Activated CD4-positive, alpha-beta T cell treated with anti-CD3 and anti-CD28 coated beads, Interleukin-2, amount 50 U/mL, for 48 hours (primary cell): ENCODE data around the gene OTUB1.

Source experiments
- DNase-seq, 2 experiments: peaks; one replicate each; pipeline ENCODE4 v3.0.0-alpha.2; 2020

OTUB1 gene

DNA sequence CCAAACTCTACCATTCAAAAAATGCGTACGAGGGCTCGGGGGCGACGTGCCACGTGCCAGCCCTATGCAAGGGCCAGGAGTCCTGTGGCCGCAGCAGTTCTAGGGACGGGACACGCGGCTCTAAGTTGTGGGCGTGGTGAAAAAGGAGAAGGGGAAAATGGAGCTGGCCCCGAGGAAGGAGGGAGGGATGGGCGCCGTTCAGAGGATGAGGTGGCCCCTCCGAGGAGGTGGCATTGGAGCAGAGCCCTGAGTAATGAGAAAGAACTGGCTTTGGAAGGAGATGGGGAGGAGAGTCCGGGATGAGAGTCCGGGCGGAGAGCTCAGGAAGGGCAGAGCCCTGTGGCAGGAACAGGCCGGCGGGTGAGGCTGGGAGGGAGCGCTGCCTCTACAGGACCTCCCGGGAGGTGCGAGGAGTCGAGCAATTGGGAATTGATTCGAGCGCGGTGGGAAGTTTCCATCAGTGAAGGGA is 21.0 kb downstream of the OTUB1 start:
- no peak for DNase-seq

DNA sequence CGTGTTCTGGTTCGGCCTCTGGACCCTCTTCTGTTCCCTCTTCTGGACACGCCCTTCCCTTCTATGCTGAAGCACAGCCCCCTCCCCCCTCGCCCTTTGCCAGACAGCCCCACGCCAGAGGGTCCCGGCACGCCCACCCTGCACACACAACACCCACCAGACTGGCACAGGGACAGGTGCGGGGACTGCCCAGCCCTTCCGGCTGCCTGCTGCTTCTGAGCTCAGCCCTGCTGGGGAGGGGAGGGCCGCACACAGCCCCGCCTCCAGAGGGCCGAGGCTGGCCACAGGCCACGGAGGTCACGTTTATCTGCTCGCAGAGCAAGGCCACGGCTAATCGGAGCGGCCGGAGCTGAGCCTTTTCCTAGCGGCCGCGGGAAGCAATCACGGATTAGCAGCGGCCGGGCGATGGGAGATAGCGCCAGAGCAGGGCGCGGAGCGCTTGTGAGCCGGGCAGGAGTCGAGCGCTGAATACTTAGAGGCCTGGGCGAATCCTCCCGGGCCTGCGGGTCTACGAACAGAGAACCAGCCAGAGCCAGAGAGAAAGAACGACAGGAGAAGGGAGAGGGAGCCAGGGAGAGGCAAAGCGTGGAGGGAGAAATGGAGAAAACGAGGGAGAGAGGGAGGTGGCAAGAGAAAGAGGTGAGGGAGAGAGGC is 21.5 kb downstream of the OTUB1 start:
- DNase-seq, result no peak

- DNase-seq, result no peak
Measured at GRCh38 chr11:64008283-64008913, 22.2 kb downstream of the OTUB1 start.

DNA sequence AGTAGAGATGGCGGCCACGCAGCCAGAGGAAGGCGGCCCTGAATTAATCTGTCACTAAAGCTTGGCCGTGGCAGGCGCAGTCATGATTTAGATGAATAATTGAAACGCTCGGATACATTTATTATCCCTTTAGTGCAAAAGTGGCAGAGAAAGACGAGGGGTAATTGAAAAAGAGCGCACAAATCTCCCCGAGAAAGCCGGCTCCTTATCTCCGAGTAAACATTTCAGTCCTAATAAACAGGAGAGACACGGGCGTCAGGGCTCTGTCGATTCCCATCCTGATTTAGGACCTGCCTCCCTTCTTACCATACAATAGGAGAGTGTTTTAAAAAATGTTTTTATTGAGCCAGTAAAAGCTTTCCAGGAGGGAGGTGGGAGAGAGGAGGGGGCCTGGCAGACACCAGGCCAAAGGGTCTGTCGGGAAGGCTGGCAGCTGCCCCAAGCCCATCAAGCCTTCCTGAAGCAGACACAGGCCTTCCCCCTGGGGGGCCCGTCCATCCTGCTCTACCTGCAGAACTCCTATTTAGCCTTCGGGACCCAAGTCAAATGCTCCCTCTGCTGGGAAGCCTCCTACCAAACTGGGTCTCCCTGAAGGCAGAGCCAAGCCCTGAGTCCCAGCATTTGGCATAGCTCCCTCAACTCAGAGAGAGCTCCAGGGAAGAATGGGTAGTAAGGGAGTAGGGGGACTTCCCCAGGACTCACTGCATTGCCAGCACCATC is 22.8 kb downstream of the OTUB1 start:
- no peak for DNase-seq

DNA sequence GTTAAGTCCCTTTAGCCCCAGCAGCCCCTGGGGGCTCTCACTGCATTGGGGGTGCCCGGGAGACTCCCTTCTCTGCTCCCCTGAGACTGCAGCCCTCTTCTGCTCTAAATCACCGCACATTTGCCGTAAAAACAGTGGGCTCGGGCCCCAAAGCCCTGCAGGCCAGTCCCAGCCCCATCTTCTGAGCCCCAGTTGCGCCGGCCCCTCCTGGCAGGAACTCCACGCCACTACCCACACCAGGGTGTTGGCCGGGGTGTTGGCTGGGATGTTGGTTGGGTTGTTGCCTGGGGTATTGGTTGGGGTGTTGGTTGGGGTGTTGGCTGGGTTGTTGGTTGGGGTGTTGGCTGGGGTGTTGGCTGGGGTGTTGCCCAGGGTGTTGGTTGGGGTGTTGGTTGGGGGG is 23.5 kb downstream of the OTUB1 start:
- DNase-seq, result no peak

- no peak for DNase-seq
Measured at GRCh38 chr11:64010783-64011182, 24.5 kb downstream of the OTUB1 start.

DNA sequence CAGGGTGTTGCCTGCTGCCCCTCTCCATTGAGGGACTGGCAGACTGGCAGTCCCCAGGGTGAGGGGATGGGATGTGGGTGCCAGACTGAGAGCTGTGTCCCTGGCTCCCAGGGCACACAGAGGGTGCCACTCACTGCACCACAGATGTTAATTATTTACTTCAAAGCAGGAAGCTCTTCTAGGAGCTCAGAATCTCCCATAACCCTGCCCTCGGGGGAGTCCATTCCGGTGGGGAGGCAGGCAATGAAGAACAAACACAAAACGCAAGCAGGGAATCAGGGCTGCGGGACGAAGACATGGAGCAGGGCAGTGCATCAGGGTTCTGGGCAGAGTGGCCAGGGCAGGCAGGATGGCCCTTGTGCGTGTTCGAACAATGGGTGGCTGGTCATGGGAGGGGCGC is 25.1 kb downstream of the OTUB1 start:
- DNase-seq, result no peak

DNA sequence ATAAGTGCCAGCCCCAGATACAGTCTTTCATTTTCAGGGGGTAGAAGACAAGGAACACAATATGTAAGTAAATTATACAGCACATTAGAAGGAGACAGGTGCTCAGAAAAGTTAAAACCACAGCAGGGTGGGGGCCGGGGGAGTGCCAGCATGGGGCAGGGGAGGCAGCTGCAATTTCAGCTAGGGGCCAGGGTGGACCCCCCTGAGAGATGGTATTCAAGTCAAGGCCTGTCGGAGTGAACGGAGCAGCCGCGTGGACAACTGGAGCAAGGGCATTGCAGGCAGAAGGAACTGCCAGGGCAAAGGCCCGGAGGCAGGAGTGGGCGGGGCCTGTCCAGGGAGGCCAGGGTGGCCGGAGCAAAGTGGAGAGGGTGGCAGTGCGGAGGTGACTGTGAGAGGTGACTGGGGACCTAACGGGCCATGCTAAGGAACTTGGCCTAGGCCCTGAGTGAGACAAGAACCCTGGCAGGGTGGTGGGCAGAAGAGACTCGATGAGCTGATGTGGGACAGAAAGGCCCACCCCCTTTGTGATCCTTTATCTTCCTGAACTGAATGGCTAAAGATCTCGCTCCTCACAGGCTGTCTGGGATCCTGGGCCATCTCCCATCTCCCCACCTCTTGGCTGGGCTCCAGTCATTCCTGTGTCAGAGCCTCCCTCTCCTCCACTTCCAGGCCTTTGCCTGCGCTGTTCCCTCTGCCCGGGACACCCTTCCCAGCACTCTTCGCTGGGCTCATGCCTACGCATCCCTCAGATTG is 27.1 kb downstream of the OTUB1 start:
- no peak for DNase-seq

DNA sequence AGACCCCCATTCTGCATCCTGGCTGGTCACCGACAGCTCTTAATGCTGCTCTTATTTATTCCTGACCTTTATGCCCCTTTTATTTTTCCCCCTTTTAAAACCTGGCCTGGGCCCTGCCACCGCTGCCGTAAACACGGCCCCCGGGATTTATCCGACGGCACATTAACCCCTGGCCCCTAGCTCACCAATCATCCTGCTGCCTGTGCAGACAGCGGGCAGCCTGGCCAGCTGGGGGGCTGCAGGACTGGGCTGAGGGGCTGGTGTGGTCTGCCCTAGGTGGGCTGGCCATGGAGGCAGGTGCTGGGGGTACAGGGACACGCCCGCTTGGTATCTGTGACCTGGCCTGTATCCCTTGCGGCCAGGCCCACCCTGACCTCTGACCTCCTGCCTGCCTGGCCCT is 28.1 kb downstream of the OTUB1 start:
- DNase-seq, result no peak

DNA sequence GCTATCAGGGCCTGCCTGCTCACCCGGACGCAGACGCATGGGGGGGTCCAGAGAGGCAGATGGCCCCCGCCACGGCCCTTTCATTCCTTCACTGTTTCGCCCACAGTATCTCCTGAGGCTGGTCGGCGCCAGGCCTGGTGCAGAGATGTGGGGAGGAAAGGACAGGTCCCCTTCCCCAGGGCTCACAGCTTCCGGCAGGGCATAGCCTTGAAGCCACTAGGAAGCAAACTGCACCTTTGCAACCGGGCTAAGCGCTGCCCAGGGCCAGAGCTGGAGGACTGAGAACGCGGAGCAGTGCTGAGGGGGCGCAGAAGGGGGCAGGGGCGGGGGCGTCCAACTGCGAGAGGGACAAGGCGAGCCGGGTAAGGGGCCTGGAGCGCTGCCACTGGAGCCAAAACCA is 29.3 kb downstream of the OTUB1 start:
- DNase-seq, result no peak

DNA sequence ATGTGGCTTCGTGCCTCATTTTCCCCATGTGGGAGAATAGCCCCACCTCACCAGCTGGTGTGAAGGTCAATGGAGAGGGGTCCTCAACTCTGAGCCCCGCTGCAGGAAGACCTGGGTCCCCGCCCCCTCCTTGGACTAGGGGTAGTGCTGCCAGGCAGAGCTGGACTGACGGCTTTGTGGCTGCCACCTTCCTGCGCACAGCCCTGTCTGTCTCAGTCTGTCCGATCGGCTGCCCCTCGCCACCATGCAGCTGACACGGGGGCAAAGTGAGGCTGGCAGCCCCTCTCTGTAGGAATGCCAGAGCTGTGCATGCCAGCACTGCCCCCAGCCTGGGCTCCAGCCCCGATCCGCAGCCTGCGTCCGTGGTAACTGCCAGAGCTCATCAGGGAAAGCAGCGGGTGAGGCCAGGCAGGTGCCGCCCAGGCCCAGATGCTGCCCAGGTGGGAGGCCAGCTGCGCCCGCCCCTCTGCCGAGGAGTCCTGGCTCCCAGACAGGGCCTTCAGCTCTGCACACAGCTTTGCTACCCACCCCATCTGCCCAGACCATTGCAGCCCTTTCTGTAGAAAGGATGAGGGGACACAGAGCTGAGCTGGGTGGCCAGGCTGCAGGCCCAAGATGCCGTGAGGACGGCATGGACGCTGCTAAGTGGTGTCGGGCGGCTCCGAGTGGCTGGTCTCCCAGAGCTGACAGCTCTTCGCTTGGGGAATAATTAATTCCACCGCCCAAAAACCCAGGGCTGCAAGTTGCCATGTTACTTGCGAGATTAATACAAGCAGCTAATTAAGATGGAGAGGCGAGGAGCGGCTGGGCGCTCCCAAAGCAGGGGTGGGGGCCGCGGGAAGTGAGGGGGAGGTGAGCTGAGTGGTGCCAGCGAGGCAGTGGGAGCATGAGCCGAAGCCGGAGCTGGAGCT is 30.0 kb downstream of the OTUB1 start:
- no peak for DNase-seq

DNA sequence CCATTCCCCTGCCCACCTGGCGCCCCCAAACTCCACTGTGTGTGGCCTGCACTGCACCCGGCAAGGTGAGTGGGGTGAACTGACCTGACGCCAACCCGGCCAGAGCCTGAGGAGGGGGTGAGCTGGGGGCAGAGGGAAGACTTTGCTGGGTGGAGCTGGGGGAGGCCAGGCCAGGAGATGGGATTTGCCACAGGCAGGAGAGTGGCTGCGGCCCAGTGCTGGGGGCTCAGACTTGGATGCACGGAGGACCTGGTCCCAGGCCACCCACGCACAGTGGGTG is 31.6 kb downstream of the OTUB1 start:
- no peak for DNase-seq

DNA sequence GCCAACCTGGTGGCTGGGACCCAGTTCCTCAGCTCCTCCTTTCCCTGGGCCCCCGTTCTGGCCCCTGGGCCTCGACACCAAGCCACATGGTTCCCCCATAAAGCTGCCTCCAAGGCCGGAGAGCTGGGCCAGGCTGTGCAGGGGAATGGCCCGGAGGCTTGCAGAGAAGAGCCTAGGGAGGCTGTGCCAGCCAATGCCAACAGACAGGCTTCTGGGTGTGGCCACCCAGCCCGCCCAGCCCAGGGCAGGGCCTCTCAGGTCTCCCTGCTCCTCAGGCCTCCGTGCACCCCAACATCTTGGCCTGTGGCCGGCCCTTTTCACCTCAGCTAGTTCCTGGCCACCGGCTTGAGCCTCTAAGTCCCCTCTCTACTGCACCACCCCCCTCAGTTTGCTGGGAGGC is 32.1 kb downstream of the OTUB1 start:
- no peak for DNase-seq

DNA sequence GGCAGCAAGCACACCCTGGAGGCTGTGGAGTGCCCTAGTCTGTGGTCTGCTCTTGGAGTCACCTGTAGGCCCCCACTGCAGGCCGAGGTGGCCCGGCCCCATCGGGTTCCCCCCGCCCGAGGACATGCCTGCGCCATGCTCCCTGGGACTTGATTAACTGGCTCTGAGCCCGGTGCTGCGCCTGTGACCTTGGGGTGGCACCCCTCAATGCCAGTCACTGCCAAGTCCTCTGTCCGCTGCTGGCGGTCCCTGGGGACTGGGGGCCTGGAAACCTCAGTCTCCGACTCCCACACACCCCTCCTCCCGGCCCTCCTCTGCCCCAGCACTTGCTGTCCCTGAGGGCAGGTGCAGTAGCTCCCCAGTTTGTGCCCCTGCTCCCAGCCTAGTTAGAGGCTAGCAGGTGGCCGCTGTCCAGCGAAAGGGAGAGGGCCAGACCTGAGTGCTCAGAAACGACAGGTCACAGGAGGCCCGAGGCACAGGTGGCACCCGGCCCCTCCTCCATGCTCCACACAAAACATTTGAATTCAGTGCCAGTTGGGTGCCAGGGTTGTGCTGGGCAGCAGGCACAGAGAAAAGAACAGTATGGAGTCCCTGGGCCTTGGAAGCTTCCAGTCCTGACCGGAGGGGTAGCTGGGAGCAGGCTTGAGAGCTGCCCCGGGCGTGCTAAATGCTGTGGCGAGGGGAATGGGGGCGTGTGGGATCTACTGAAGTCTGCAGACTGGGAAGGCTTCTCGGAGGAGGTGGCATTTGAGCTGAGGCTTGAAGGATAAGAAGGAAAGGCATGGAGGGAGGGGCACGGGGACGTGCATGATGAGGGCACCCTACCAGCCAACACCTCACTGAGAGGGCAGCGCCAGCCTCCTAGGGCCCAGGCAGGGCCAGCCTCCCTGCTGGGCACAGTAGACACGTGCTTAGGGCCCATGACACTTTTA is 33.1 kb downstream of the OTUB1 start:
- no peak for DNase-seq

GRCh38 chr11:64020976-64021756 is 34.9 kb downstream of the OTUB1 start:
- DNase-seq, result no peak

- DNase-seq, result no peak
Measured at GRCh38 chr11:64021757-64022093, 35.5 kb downstream of the OTUB1 start.

DNA sequence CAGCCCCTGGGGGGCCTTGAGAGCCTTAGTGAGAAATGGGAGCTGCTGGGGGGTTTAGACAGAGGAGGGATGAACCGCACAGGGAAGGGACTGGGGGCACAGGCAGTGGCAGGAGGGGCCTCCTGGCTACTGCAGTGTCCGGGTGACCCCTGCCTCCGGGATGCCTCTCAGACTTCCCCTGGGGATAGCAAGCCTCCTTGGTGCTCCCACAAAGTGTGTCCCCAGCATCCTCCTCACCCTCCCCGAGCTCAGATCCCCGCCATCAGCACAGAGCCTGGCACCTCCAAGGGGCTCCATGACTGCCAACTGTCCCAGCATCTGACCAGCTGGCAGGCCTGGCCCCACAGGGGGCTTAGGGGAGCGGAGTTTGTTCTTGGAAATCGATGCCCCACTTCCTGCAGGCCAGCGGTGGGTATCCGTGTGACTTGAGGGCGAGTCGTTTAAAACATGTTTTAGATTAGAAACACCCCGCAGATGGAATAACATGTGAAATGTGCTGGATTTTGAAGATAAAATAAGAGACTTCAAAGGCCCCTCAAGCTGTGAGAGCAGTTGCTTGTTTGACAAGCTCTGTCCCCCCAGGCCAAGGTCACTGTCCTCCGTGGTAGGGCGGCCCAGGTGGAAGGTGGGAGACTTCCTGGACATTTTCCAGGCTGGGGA is 36.0 kb downstream of the OTUB1 start:
- no peak for DNase-seq

DNA sequence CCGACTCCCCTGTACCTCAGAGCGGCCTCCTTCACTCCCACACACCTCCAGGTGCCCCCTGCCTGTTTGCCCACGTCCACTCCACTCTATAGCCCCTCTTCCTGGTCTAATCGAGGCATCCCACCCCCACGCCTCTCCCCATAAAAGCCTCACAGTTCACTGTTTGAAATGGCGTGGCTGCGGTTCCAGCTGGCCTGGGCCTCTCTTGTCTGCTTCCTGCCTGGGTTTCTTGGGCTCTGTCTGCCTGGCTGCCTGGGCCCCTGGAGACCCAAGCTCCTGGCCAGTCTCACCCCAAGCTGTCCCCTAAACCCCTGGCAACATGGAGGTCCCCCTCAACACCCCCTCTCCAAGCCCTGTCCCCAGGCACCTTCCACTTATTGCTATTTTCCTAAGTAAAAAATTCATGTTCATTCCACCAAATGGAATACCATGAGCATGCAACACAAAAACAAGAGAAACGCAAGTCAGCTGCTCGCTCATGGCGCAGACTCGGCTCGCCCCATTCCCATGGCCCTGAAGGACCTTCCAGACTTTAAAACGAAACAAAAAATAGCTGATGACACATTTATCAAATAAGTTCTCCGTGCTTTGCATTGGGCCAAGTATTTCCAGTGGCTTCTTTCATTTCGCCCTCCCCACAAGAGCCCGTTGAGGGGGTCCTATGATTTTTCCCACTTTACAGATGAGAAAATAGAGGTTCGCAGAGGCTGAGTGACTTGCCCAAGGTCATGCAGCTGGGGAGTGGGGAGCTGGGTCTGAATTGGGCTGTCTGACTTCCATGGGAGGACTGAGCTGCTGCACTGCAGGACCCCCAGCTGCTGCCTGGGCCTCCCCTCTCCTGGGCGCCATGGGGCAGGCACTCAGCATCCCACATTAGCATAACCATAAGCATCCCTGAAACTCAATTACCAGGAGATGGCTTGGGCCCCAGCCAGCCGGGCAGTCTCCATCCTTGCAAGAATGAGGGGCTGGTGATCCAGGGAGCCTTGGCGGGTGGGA is 37.8 kb downstream of the OTUB1 start:
- DNase-seq, result no peak

- no peak for DNase-seq
Measured at GRCh38 chr11:64025205-64025604, 39.0 kb downstream of the OTUB1 start.
